Activated naive CD8-positive, alpha-beta T cell treated with anti-CD3 and anti-CD28 coated beads for 36 hours (primary cell): ENCODE results near the gene TTBK2. TPM values are rescaled to one million over a fixed set of nuclear protein-coding genes. Genes with fewer than 3 reads are reported as not detected.
"Not testable (repeated sequence)": the region's sequence is repeated elsewhere in the genome, so short reads cannot be mapped to it uniquely, and the experiment has no call there.

Experiments
- DNase-seq: peaks from one replicate; pipeline ENCODE4 v3.0.0; 2021
- H3K27ac Mint-ChIP-seq: one replicate; pipeline ENCODE4 v1.8.0; 2022; ENCODE audit warnings: mild to moderate bottlenecking, moderate library complexity, mixed read lengths
- H3K27me3 Mint-ChIP-seq: one replicate; pipeline ENCODE4 v1.8.0; 2022; ENCODE audit warnings: mild to moderate bottlenecking, mixed read lengths
- H3K36me3 Mint-ChIP-seq: one replicate; pipeline ENCODE4 v1.8.0; 2021; ENCODE audit warnings: mild to moderate bottlenecking, mixed read lengths
- H3K4me1 Mint-ChIP-seq: one replicate; pipeline ENCODE4 v1.8.0; 2021; ENCODE audit warnings: mixed read lengths
- H3K4me3 Mint-ChIP-seq: one replicate; pipeline ENCODE4 v1.8.0; 2022; ENCODE audit warnings: mild to moderate bottlenecking, moderate library complexity, mixed read lengths
- H3K9me3 Mint-ChIP-seq: one replicate; pipeline ENCODE4 v1.8.0; 2022; ENCODE audit warnings: mixed read lengths
- total RNA-seq, 2 experiments: library from RNA; stranded (reverse); gene quantifications; one replicate each; pipeline ENCODE4 v1.2.3, GENCODE V29; 2021

Gene TTBK2
- total RNA-seq, 2 experiments from 2014 or later = 6.9 to 7.9 TPM

DNA sequence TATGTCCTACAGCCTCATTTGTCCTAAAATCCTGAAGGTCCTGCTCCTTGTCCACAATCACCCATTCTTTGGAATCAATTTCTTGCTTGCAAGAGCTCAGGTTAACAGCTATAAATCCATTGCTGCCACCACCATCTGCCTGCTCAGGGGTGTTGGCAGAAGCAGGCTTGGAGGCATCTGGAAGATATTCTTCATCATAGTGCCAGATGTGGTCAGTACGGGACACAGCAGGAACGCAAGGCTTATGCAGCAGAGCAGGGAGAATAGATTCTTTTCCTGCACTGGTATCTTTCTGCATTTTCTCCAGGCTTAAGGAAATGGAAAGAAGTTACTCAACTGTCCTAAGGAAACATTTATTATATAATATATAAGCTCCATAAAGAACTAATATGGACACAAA is 145.2 kb downstream of the TTBK2 start:
- no peak for DNase-seq
- H3K27me3 Mint-ChIP-seq = no peaks in the 10 kb centered on the region
- peaks cover 11% of the 10 kb centered on the region for H3K36me3 Mint-ChIP-seq
- no peak overlapping the region for H3K27ac Mint-ChIP-seq
- no peaks in the 10 kb centered on the region for H3K4me1 Mint-ChIP-seq
- H3K9me3 Mint-ChIP-seq = no peaks in the 10 kb centered on the region
- H3K4me3 Mint-ChIP-seq = no peak overlapping the region

DNA sequence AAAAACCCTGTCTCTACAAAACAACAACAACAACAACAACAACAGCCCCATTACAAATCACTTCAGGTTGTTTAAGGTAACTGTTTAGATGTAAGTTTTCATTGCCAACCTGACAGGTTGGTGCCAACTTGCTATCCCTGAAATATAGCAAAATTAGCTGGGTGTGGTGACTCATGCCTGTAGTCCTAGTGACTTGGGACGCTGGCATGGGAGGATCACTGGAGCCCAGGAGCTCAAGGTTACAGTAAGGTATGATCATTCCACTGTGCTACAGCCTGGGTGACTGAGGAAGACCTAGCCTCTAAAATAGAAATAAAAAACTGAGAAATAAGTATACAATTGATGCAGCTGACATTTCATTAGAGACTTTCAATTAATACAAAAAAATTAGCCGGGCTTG is 147.7 kb downstream of the TTBK2 start:
- Mint-ChIP-seq H3K36me3 (peaks cover 32% of the 10 kb centered on the region), H3K9me3 (peaks cover 13% of the 10 kb centered on the region), H3K4me1 (no peaks in the 10 kb centered on the region), H3K4me3 (no peak overlapping the region), H3K27me3 (no peaks in the 10 kb centered on the region), H3K27ac (no peak overlapping the region)
- no peak for DNase-seq

DNA sequence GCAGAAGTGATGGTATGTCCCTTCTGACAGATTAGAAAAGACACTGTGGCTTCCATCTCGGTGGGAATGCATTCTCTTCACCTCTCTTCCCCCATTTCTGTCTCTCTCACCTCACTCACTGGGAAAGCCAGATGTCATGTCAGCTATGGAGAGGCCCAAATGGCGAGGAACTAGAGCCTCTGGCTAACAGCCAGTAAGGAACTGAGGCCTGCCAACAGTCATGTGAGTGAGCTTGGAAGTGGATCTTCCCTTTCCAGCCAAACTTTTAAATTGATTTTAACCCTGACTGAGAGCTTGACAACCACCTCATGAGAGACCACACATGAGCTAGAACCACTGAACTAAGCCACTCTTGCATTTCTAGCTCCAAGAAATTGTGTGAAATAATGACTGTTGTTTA is 148.4 kb downstream of the TTBK2 start:
- Mint-ChIP-seq H3K4me1 (no peaks in the 10 kb centered on the region), H3K9me3 (peaks cover 19% of the 10 kb centered on the region), H3K27me3 (no peaks in the 10 kb centered on the region), H3K4me3 (no peak overlapping the region), H3K36me3 (peaks cover 40% of the 10 kb centered on the region), H3K27ac (no peak overlapping the region)
- DNase-seq = no peak

DNA sequence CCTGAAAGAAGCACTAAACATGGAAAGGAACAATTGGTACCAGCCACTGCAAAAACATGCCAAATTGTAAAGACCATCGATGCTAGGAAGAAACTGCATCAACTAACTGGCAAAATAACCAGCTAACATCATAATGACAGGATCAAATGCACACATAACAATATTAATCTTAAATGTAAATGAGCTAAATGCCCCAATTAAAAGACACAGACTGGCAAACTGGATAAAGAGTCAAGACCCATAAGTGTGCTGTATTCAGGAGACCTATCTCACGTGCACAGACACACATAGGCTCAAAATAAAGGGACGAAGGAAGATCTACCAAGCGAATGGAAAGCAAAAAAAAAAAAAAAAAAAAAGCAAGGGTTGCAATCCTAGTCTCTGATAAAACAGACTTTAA is 154.5 kb downstream of the TTBK2 start:
- peaks cover 78% of the 10 kb centered on the region for H3K36me3 Mint-ChIP-seq
- H3K27ac Mint-ChIP-seq, H3K4me3 Mint-ChIP-seq, DNase-seq, H3K27me3 Mint-ChIP-seq, H3K4me1 Mint-ChIP-seq: not testable (repeated sequence)
- peaks cover 49% of the 10 kb centered on the region for H3K9me3 Mint-ChIP-seq

- not testable (repeated sequence) for H3K27ac Mint-ChIP-seq, DNase-seq, H3K4me1 Mint-ChIP-seq, H3K4me3 Mint-ChIP-seq, H3K27me3 Mint-ChIP-seq
- Mint-ChIP-seq H3K9me3 (peaks cover 48% of the 10 kb centered on the region), H3K36me3 (peaks cover 78% of the 10 kb centered on the region)
Measured at GRCh38 chr15:42764154-42764731, 156.3 kb downstream of the TTBK2 start.

DNA sequence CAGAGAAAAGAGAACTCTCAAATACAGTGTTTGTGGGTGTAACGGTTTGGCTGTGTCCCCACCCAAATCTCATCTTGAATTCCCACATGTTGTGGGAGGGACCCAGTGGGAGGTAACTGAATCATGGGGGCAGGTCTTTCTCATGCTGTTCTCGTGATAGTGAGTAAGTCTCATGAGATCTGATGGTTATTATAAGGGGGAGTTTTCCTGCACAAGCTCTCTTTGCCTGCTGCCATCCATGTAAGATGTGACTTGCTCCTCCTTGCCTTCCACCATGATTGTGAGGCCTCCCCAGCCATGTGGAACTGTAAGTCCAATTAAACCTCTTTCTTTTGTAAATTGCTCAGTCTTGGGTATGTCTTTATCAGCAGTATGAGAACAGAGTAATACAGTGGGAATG is 158.8 kb downstream of the TTBK2 start:
- H3K4me1 Mint-ChIP-seq, H3K4me3 Mint-ChIP-seq, H3K27me3 Mint-ChIP-seq, DNase-seq, H3K27ac Mint-ChIP-seq: not testable (repeated sequence)
- Mint-ChIP-seq H3K36me3 (peaks cover 55% of the 10 kb centered on the region), H3K9me3 (peaks cover 32% of the 10 kb centered on the region)

DNA sequence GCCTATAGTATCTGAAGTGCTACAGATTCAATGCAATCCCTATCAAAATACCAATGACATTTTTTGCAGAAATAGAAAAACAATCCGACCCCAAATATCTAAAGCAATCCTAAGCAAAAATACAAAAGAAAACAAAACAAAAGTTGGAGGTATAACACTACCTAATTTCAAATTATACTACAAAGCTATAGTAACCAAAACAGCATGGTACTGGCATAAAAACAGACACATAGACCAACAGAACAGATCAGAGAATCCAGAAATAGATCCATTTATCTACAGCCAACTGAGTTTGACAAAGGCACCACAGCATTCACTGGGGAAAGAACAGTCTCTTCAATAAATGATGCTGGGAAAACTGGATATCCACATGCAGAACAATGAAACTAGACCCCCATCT is 159.8 kb downstream of the TTBK2 start:
- Mint-ChIP-seq H3K9me3 (peaks cover 24% of the 10 kb centered on the region), H3K4me1 (no peaks in the 10 kb centered on the region), H3K36me3 (peaks cover 47% of the 10 kb centered on the region), H3K4me3 (no peak overlapping the region), H3K27me3 (no peaks in the 10 kb centered on the region), H3K27ac (no peak overlapping the region)
- DNase-seq = no peak

DNA sequence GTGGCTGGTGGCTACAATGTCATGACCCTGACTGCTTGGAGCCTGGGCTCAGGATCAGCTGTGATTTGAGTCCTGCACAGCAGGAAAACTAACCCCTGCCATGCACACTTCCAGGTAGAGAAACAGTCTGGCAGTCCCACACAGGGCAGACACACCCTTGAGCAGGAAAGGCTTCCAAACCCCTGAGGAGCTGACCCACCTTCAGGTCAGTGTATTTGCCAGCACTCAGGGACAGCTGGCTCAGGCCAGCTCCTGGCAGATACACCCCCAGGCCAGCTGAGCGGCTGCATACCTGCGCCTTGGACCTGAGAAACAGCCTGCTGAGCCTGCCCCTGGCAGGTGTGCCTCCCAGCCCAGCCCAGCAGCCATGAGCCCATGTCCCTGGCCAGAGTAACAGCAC is 161.5 kb downstream of the TTBK2 start:
- no peaks in the 10 kb centered on the region for H3K27me3 Mint-ChIP-seq
- H3K36me3 Mint-ChIP-seq = peaks cover 31% of the 10 kb centered on the region
- H3K4me3 Mint-ChIP-seq = no peak overlapping the region
- H3K27ac Mint-ChIP-seq = no peak overlapping the region
- no peaks in the 10 kb centered on the region for H3K4me1 Mint-ChIP-seq
- no peak for DNase-seq
- H3K9me3 Mint-ChIP-seq = peaks cover 19% of the 10 kb centered on the region

DNA sequence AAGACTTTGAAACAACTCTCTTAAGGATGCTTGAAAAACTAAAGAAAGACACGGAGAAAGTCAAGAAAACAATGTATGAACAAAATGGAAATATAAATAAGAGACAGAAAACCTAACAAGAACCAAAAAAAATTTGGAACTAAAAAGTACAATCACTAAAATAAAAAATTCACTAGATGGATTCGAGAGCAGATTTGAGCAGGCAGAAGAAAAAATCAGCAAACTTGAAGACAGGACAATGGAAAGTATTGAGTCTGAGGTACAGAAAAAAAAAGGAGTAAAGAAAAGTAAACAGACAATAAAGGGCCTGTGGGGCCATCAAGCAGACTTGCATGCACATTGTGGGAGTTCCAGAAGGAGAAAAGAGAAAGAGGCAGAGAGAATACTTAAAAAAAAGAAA is 170.3 kb downstream of the TTBK2 start:
- Mint-ChIP-seq H3K27me3 (no peaks in the 10 kb centered on the region), H3K4me1 (no peaks in the 10 kb centered on the region), H3K4me3 (no peak overlapping the region), H3K9me3 (peaks cover 6% of the 10 kb centered on the region), H3K27ac (no peak overlapping the region), H3K36me3 (peaks cover 30% of the 10 kb centered on the region)
- no peak for DNase-seq

GRCh38 chr15:42749266-42749665 is 171.3 kb downstream of the TTBK2 start:
- H3K36me3 Mint-ChIP-seq = peaks cover 30% of the 10 kb centered on the region
- H3K4me1 Mint-ChIP-seq = no peaks in the 10 kb centered on the region
- no peak overlapping the region for H3K4me3 Mint-ChIP-seq
- no peak overlapping the region for H3K27ac Mint-ChIP-seq
- H3K9me3 Mint-ChIP-seq = peaks cover 6% of the 10 kb centered on the region
- no peak for DNase-seq
- no peaks in the 10 kb centered on the region for H3K27me3 Mint-ChIP-seq

DNA sequence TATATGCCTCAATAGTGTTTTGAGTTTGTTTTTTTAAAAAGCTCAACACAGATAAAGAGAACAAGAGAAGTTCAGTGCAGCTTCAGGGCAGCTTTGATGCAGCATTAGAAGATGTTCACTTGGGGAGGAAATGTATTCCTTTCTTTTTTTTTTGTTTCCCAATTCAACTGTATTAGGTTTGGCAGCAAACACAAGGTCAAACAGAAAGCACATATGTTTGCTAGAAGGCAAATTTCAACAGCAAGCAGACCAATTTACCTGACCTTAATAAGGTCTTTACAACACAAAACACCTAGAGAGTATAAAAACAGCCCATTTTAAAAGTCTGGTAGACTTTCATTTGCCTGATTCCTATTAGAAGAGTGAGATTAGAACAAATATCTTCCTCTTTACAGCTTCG is 176.4 kb downstream of the TTBK2 start:
- Mint-ChIP-seq H3K4me1 (no peaks in the 10 kb centered on the region), H3K36me3 (no peaks in the 10 kb centered on the region), H3K27ac (no peak overlapping the region), H3K27me3 (no peaks in the 10 kb centered on the region), H3K4me3 (no peak overlapping the region), H3K9me3 (no peaks in the 10 kb centered on the region)
- DNase-seq = no peak

GRCh38 chr15:42742149-42742548 is 178.4 kb downstream of the TTBK2 start:
- no peak overlapping the region for H3K27ac Mint-ChIP-seq
- no peak for DNase-seq
- no peaks in the 10 kb centered on the region for H3K27me3 Mint-ChIP-seq
- H3K4me3 Mint-ChIP-seq = no peak overlapping the region
- peaks cover 8% of the 10 kb centered on the region for H3K4me1 Mint-ChIP-seq
- no peaks in the 10 kb centered on the region for H3K36me3 Mint-ChIP-seq
- no peaks in the 10 kb centered on the region for H3K9me3 Mint-ChIP-seq

DNA sequence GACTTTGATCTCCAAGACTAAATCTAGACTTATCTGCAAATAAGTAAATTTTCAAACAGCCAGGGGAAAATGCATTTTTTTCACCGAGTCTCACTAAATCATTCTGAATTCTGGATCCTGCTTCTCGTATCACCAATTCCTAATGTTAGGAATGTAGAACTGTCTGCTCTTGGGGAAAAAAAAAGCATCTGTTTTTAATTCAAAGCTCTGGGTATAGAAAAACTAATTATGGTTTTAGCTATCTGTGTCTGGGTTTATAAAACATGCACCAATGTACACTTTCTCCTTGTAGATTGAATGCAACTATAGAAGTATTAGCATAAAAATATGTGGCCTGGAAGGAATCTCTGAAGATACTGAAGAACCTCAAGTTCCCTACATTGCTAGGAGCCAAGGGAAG is 178.9 kb downstream of the TTBK2 start:
- DNase-seq = no peak
- no peak overlapping the region for H3K27ac Mint-ChIP-seq
- H3K27me3 Mint-ChIP-seq = no peaks in the 10 kb centered on the region
- no peaks in the 10 kb centered on the region for H3K36me3 Mint-ChIP-seq
- no peaks in the 10 kb centered on the region for H3K9me3 Mint-ChIP-seq
- peaks cover 8% of the 10 kb centered on the region for H3K4me1 Mint-ChIP-seq
- H3K4me3 Mint-ChIP-seq = no peak overlapping the region

GRCh38 chr15:42737529-42738328 is 182.8 kb downstream of the TTBK2 start:
- Mint-ChIP-seq H3K36me3 (peaks cover 2% of the 10 kb centered on the region), H3K4me1 (peaks cover 16% of the 10 kb centered on the region), H3K9me3 (no peaks in the 10 kb centered on the region), H3K4me3 (peak overlapping the region; percentile 80), H3K27me3 (no peaks in the 10 kb centered on the region), H3K27ac (peak overlapping the region; percentile 82)
- DNase-seq = no peak

DNA sequence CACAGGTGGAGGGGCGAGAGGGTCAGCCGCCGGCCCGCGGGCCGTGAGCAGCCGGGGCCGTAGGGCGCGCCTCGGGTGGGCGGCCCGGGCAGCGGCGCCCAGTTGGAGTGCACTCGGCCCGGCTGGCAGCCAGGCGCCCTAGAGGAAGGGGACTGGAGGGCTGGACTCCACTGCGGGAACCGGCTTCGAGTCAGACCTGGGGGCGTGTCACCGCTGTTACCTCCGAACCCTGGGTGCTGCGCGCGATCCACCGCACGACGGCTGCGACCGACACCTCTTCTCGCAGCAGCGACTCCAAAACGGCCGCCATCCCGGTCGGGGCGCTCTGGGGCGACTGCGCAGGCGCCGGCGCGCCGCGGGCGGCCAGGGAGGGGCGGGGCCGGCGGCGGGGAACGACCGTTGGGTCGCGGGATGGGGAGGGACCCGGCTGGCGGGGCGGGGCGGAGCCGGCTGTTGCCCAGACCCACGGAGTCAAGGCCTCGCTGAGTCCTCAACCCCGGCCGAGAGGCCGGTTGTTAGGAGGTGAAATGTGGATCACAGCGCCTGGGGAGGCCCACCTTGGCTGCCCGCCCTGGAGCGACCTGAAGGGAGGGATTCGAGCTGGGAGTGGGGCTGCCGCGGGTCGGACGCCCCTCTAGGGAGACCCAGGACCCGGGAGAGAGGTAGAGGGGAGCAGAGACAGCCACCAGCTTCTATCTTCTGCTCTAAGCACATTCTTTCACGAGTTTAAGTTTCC is 183.6 kb downstream of the TTBK2 start, which contains the start of gene CDAN1:
Gene CDAN1 (minus strand): TSS at position 336 of the 736 bp plus-strand sequence. CDS start 26 bp downstream, at position 310.
- peaks cover 16% of the 10 kb centered on the region for H3K4me1 Mint-ChIP-seq
- H3K27me3 Mint-ChIP-seq = no peaks in the 10 kb centered on the region

More for the DNA sequence above, 183.6 kb downstream of the TTBK2 start, which contains the start of gene CDAN1:
- Mint-ChIP-seq H3K9me3 (no peaks in the 10 kb centered on the region), H3K27ac (peak within 1 kb of the TSS; percentile 82), H3K4me3 (peak within 1 kb of the TSS; percentile 80), H3K36me3 (peaks cover 2% of the 10 kb centered on the region)
- peak; percentile 93 for DNase-seq
